Measurements from ENCODE around the gene PDXP.

GRCh38 chr22:37675930-37676735 lies 17.6 kb downstream of the PDXP start:
- TF ChIP-seq NR0B2 (CRISPR knock-in tag; IDR thresholded peaks at IDR 0.05) (no peak), RNF2 (conservative IDR thresholded peaks at IDR 0.05; ENCODE audit: low read depth) (no peak), POLR2A (IDR thresholded peaks at IDR 0.05; ENCODE audit: insufficient read depth in 1 of 2, low read depth in 2 of 2, low read length in 2 of 2) (no peak), ZNF318 (CRISPR knock-in tag; IDR thresholded peaks at IDR 0.05) (no peak), ZNF777 (CRISPR knock-in tag; IDR thresholded peaks at IDR 0.05) (no peak), AHDC1 (CRISPR knock-in tag; IDR thresholded peaks at IDR 0.05; ENCODE audit: borderline replicate concordance) (no peak), ZNF274 (CRISPR knock-in tag; IDR thresholded peaks at IDR 0.05) (no peak), IKZF4 (CRISPR knock-in tag; IDR thresholded peaks at IDR 0.05; ENCODE audit: borderline replicate concordance, low read depth, not compliant biosample characterization) (no peak)

All from HepG2 (cell line).